Keratinocyte (primary cell): ENCODE data around the gene INPP4B. TPM values are rescaled to one million over a fixed set of nuclear protein-coding genes. Genes with fewer than 3 reads are reported as not detected.

ENCODE experiments used
- DNase-seq: peaks from one replicate; pipeline ENCODE4 v3.0.0-alpha.2; 2011; ENCODE audit warnings: low read depth, missing footprints, low spot score
- FAIRE-seq: peaks from 2 replicates; lab custom pipeline; 2011; peaks lifted over from hg19 to GRCh38; lab: Jason Lieb, UNC
- H2AFZ ChIP-seq: 2 replicates; pipeline ENCODE4 v1.6.0; 2012; ENCODE audit warnings: low read length, control low read depth, inconsistent platforms; ENCODE audit not compliant: control insufficient read depth
- H3K27ac ChIP-seq: 2 replicates; pipeline ENCODE4 v1.5.1; 2011; ENCODE audit warnings: low read length; ENCODE audit not compliant: control insufficient read depth, insufficient read depth
- H3K27me3 ChIP-seq: 3 replicates; pipeline ENCODE4 v1.6.0; 2011; ENCODE audit warnings: low read length; ENCODE audit not compliant: control insufficient read depth, insufficient read depth; ENCODE audit errors: extremely low read depth
- H3K36me3 ChIP-seq, 2 experiments: 2 replicates in 1 of 2; 3 replicates in 1 of 2; pipeline ENCODE4 v1.5.1; 2011; ENCODE audit warnings: low read length in 2 of 2, mild to moderate bottlenecking in 1 of 2; ENCODE audit not compliant: control insufficient read depth in 2 of 2, insufficient read depth in 2 of 2; ENCODE audit errors: extremely low read depth in 1 of 2
- H3K4me1 ChIP-seq: 3 replicates; pipeline ENCODE4 v1.5.1; 2011; ENCODE audit warnings: low read length; ENCODE audit not compliant: control insufficient read depth, insufficient read depth; ENCODE audit errors: extremely low read depth
- H3K4me2 ChIP-seq: 3 replicates; pipeline ENCODE4 v1.6.0; 2011; ENCODE audit warnings: low read depth, low read length; ENCODE audit not compliant: control insufficient read depth, insufficient read depth; ENCODE audit errors: extremely low read depth
- H3K4me3 ChIP-seq, 3 experiments: fragments of 200-600 bp in 1 of 3; sonication (generic) in 1 of 3; 2 replicates in 2 of 3; 3 replicates in 1 of 3; pipeline ENCODE4 v1.5.1; 2011 to 2016; ENCODE audit warnings: low read length in 3 of 3, mild to moderate bottlenecking in 3 of 3, control low read depth in 2 of 3, inconsistent platforms in 1 of 3, low read depth in 1 of 3, mixed read lengths in 1 of 3, mixed run types in 1 of 3, moderate library complexity in 1 of 3; ENCODE audit not compliant: control insufficient read depth in 2 of 3, insufficient read depth in 2 of 3; ENCODE audit errors: extremely low read depth in 1 of 3
- H3K79me2 ChIP-seq: 2 replicates; pipeline ENCODE4 v1.6.0; 2012; ENCODE audit warnings: low read length; ENCODE audit not compliant: control insufficient read depth, insufficient read depth
- H3K9ac ChIP-seq: 3 replicates; pipeline ENCODE4 v1.6.0; 2011; ENCODE audit warnings: low read length; ENCODE audit not compliant: control insufficient read depth, insufficient read depth; ENCODE audit errors: extremely low read depth
- H3K9me1 ChIP-seq: 3 replicates; pipeline ENCODE4 v1.6.0; 2011; ENCODE audit warnings: low read length; ENCODE audit not compliant: control insufficient read depth, insufficient read depth; ENCODE audit errors: extremely low read depth
- H3K9me3 ChIP-seq: 2 replicates; pipeline ENCODE4 v1.5.1; 2012; ENCODE audit warnings: low read depth, low read length; ENCODE audit not compliant: control insufficient read depth
- H4K20me1 ChIP-seq: 3 replicates; pipeline ENCODE4 v1.6.0; 2011; ENCODE audit warnings: low read length; ENCODE audit not compliant: control insufficient read depth, insufficient read depth; ENCODE audit errors: extremely low read depth
- EZH2 ChIP-seq: IDR thresholded peaks from one replicate; pipeline ENCODE4 v1.6.1; 2012; ENCODE audit warnings: inconsistent platforms, mild to moderate bottlenecking, low read length, moderate library complexity
- dilution Hi-C: fragments of 300-500 bp; cut with MboI; formaldehyde crosslinking; loops from one replicate; pipeline ENCODE4 v1.7.0; 2020; ENCODE audit warnings: low sequenced_read_pairs; ENCODE audit not compliant: extremely low pct_ligation_motif_present
- polyA plus RNA-seq, 5 experiments: library from polyadenylated mRNA; depleted of rRNA in 3 of 5; stranded (reverse) in 3 of 5; stranded (forward) in 1 of 5; unstranded in 1 of 5; fragments of >200 nt; gene quantifications; 1 replicate in 1 of 5; 2 replicates in 3 of 5; 3 replicates in 1 of 5; pipeline versions ENCODE4 v1.2.1 to v1.2.3, GENCODE V29; 2011 to 2012; ENCODE audit warnings: missing spikeins in 2 of 5, low read depth in 1 of 5, low replicate concordance in 1 of 5
- TF ChIP-seq, protein P1 (sequence below), 3 experiments: IDR thresholded peaks in 1 of 3; conservative IDR thresholded peaks in 1 of 3; optimal IDR thresholded peaks in 1 of 3; 2 replicates in 2 of 3; 3 replicates in 1 of 3; pipeline versions ENCODE3 to v1.5.1; 2011; ENCODE audit warnings: low read length in 3 of 3, mild to moderate bottlenecking in 3 of 3, moderate library complexity in 2 of 3, control low read depth in 1 of 3, inconsistent platforms in 1 of 3; ENCODE audit not compliant: insufficient read depth in 2 of 3; ENCODE audit errors: extremely low read depth in 1 of 3

The INPP4B gene
- polyA plus RNA-seq, 1 donor (not counting 4 experiments of a cell fraction or from before 2014, with no cell fraction given) = 50.2 TPM

- H3K36me3 ChIP-seq = no peaks in the 10 kb centered on the region
- no peaks in the 10 kb centered on the region for H3K9me3 ChIP-seq
- no peaks in the 10 kb centered on the region for H4K20me1 ChIP-seq
- DNase-seq (no peak), FAIRE-seq (peak; percentile 5)
- peak overlapping the region; percentile 48 for H2AFZ ChIP-seq
- no peak overlapping the region for H3K9ac ChIP-seq
- peaks cover 21% of the 10 kb centered on the region for H3K4me1 ChIP-seq
- TF ChIP-seq EZH2 = no peak
- TF ChIP-seq, protein P1, sequence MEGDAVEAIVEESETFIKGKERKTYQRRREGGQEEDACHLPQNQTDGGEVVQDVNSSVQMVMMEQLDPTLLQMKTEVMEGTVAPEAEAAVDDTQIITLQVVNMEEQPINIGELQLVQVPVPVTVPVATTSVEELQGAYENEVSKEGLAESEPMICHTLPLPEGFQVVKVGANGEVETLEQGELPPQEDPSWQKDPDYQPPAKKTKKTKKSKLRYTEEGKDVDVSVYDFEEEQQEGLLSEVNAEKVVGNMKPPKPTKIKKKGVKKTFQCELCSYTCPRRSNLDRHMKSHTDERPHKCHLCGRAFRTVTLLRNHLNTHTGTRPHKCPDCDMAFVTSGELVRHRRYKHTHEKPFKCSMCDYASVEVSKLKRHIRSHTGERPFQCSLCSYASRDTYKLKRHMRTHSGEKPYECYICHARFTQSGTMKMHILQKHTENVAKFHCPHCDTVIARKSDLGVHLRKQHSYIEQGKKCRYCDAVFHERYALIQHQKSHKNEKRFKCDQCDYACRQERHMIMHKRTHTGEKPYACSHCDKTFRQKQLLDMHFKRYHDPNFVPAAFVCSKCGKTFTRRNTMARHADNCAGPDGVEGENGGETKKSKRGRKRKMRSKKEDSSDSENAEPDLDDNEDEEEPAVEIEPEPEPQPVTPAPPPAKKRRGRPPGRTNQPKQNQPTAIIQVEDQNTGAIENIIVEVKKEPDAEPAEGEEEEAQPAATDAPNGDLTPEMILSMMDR (optimal IDR thresholded peaks at IDR 0.05 in 1 of 3, IDR thresholded peaks at IDR 0.05 in 1 of 3, conservative IDR thresholded peaks at IDR 0.05 in 1 of 3; ENCODE audit: extremely low read depth in 1 of 3, insufficient read depth in 2 of 3, low read length in 3 of 3) = no peak
- H3K9me1 ChIP-seq = no peaks in the 10 kb centered on the region
- no peak overlapping the region for H3K27ac ChIP-seq
- no peak overlapping the region for H3K4me2 ChIP-seq
- H3K79me2 ChIP-seq = no peaks in the 10 kb centered on the region
- no peaks in the 10 kb centered on the region for H3K27me3 ChIP-seq
- no peak overlapping the region for H3K4me3 ChIP-seq
- dilution Hi-C loops = no loop called here
Measured at GRCh38 chr4:142544039-142544438, 302.1 kb downstream of the INPP4B start.

DNA sequence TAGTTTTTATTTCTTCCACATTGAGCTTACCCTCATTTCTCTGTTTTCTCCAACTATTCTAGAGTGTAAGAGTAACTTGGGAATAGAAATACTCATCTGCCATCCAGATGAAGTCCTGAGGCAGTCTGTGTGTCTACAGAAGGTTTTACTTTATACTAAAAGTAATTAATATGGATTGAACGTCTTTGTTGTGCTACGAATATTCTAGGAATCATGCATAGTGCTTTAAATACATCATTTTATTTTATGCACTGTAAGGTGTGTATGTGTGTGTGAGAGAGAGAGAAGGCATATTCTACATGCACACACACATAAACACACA, 305.7 kb downstream of the INPP4B start:
- DNase-seq = no peak
- Histone ChIP-seq H3K4me3 (no peak overlapping the region), H3K36me3 (no peaks in the 10 kb centered on the region), H3K79me2 (no peaks in the 10 kb centered on the region), H3K9me3 (no peaks in the 10 kb centered on the region), H3K4me2 (no peak overlapping the region), H3K4me1 (no peaks in the 10 kb centered on the region), H3K27ac (no peak overlapping the region), H4K20me1 (no peaks in the 10 kb centered on the region), H3K9me1 (no peaks in the 10 kb centered on the region), H2AFZ (no peak overlapping the region), H3K9ac (no peak overlapping the region), H3K27me3 (no peaks in the 10 kb centered on the region)
- no peak for FAIRE-seq
- dilution Hi-C loops = no loop called here
- no peak for TF ChIP-seq EZH2
- TF ChIP-seq, protein P1 (optimal IDR thresholded peaks at IDR 0.05 in 1 of 3, IDR thresholded peaks at IDR 0.05 in 1 of 3, conservative IDR thresholded peaks at IDR 0.05 in 1 of 3; ENCODE audit: extremely low read depth in 1 of 3, insufficient read depth in 2 of 3, low read length in 3 of 3) = no peak
